Uterus (tissue), 4 donors: ENCODE measurements around the gene STAC2. TPM values are rescaled to one million over a fixed set of nuclear protein-coding genes. Genes with fewer than 3 reads are reported as not detected.

Experiments used
- DNase-seq, 2 donors: peaks; one replicate each; pipeline ENCODE4 v3.0.0-alpha.2; 2019 to 2020
- H3K27ac ChIP-seq, 2 donors: fragments of 200-600 bp; sonication (generic); 1 replicate in 1 of 2; 2 replicates in 1 of 2; pipeline ENCODE4 v1.5.1; 2016 to 2018
- H3K27me3 ChIP-seq, 2 donors: fragments of 200-600 bp; sonication (generic); one replicate each; pipeline ENCODE4 v1.5.1; 2018 to 2019; ENCODE audit warnings: control low read depth in 1 of 2
- H3K36me3 ChIP-seq, 2 donors: fragments of 200-600 bp; sonication (generic); one replicate each; pipeline ENCODE4 v1.5.1; 2019; ENCODE audit warnings: control low read depth in 1 of 2
- H3K4me1 ChIP-seq, 2 donors: fragments of 200-600 bp; sonication (generic); one replicate each; pipeline ENCODE4 v1.5.1; 2018 to 2019; ENCODE audit warnings: control low read depth in 1 of 2
- H3K4me3 ChIP-seq, 2 donors: fragments of 200-600 bp; sonication (generic); 1 replicate in 1 of 2; 2 replicates in 1 of 2; pipeline ENCODE4 v1.5.1; 2018 to 2019; ENCODE audit warnings: mild to moderate bottlenecking in 1 of 2
- H3K9me3 ChIP-seq, 2 donors: fragments of 200-600 bp; sonication (generic); one replicate each; pipeline ENCODE4 v1.5.1; 2019; ENCODE audit warnings: control low read depth in 1 of 2
- CTCF ChIP-seq, 4 experiments: fragments of 200-600 bp in 2 of 4; fragments of 450-650 bp in 2 of 4; sonication (generic) in 2 of 4; IDR thresholded peaks; one replicate each; pipeline ENCODE4 v1.5.1; 2016 to 2019; ENCODE audit warnings: antibody characterized with exemption in 4 of 4, mild to moderate bottlenecking in 2 of 4, moderate library complexity in 1 of 4
- POLR2A ChIP-seq, 2 donors: fragments of 450-650 bp; IDR thresholded peaks; one replicate each; pipeline ENCODE4 v1.6.1; 2016; ENCODE audit warnings: antibody characterized with exemption in 2 of 2, mild to moderate bottlenecking in 1 of 2, moderate library complexity in 1 of 2
- intact Hi-C: fragments of 100-400 bp; cut with DNase I; formaldehyde crosslinking; loops from one replicate; pipeline ENCODE4 v1.15.1; 2023; ENCODE audit warnings: low total_unique reads
- total RNA-seq, 4 donors: library from RNA; depleted of rRNA in 3 of 4; stranded (reverse); fragments of >200 nt in 3 of 4; gene quantifications; one replicate each; pipeline versions ENCODE4 v1.1.0 to v1.2.4, GENCODE V29; 2014 to 2023
- donor health status: DM: yes; HTN: yes; CAD: no.

Gene STAC2
- total RNA-seq, 4 donors from 2014 or later: 0.59 to 14.4 (median 1.1) TPM

GRCh38 chr17:39244016-39244599 is 18.4 kb upstream of the STAC2 start:
- H3K4me3 ChIP-seq: no peak overlapping the region
- no peak overlapping the region for H3K27ac ChIP-seq
- TF ChIP-seq CTCF (IDR thresholded peaks at IDR 0.05) (no peak), POLR2A (IDR thresholded peaks at IDR 0.05) (no peak)
- no peaks in the 10 kb centered on the region for H3K4me1 ChIP-seq
- H3K9me3 ChIP-seq: no peaks in the 10 kb centered on the region
- DNase-seq: no peak
- H3K27me3 ChIP-seq: no peaks in the 10 kb centered on the region
- intact Hi-C loops: loop anchor here (10.0 kb wide), 1 partner anchor 259 kb away; no protein-coding TSS in a partner anchor
- no peaks in the 10 kb centered on the region for H3K36me3 ChIP-seq

GRCh38 chr17:39243155-39243554 is 17.4 kb upstream of the STAC2 start:
- Histone ChIP-seq H3K27ac (no peak overlapping the region), H3K4me1 (no peaks in the 10 kb centered on the region), H3K36me3 (no peaks in the 10 kb centered on the region), H3K27me3 (no peaks in the 10 kb centered on the region), H3K9me3 (no peaks in the 10 kb centered on the region), H3K4me3 (no peak overlapping the region)
- intact Hi-C loops: loop anchor here (10.0 kb wide), 1 partner anchor 258 kb away; no protein-coding TSS in a partner anchor
- TF ChIP-seq CTCF (IDR thresholded peaks at IDR 0.05) (no peak), POLR2A (IDR thresholded peaks at IDR 0.05) (no peak)
- DNase-seq: no peak

GRCh38 chr17:39240631-39241030 is 14.9 kb upstream of the STAC2 start:
- Histone ChIP-seq H3K4me1 (no peaks in the 10 kb centered on the region), H3K9me3 (no peaks in the 10 kb centered on the region), H3K27ac (no peak overlapping the region), H3K36me3 (no peaks in the 10 kb centered on the region), H3K27me3 (no peaks in the 10 kb centered on the region), H3K4me3 (no peak overlapping the region)
- DNase-seq: no peak
- TF ChIP-seq CTCF (IDR thresholded peaks at IDR 0.05): no peak
- TF ChIP-seq POLR2A (IDR thresholded peaks at IDR 0.05): no peak
- intact Hi-C loops: loop anchor here (10.0 kb wide), 1 partner anchor 256 kb away; no protein-coding TSS in a partner anchor

- Histone ChIP-seq H3K9me3 (no peaks in the 10 kb centered on the region), H3K4me1 (no peaks in the 10 kb centered on the region), H3K27ac (no peak overlapping the region), H3K27me3 (no peaks in the 10 kb centered on the region), H3K4me3 (no peak overlapping the region), H3K36me3 (no peaks in the 10 kb centered on the region)
- peak in 2 of 4 experiments; percentile 21 to 29 for TF ChIP-seq CTCF (IDR thresholded peaks at IDR 0.05)
- no peak for TF ChIP-seq POLR2A (IDR thresholded peaks at IDR 0.05)
- no peak for DNase-seq
- intact Hi-C loops: loop anchor here (10.0 kb wide), 1 partner anchor 255 kb away; no protein-coding TSS in a partner anchor
Measured at GRCh38 chr17:39239640-39240314, 14.0 kb upstream of the STAC2 start.

GRCh38 chr17:39238311-39238972 is 12.7 kb upstream of the STAC2 start:
- TF ChIP-seq CTCF (IDR thresholded peaks at IDR 0.05) (no peak), POLR2A (IDR thresholded peaks at IDR 0.05) (no peak)
- no peaks in the 10 kb centered on the region for H3K36me3 ChIP-seq
- no peak overlapping the region for H3K4me3 ChIP-seq
- H3K27ac ChIP-seq: no peak overlapping the region
- no peaks in the 10 kb centered on the region for H3K27me3 ChIP-seq
- DNase-seq: no peak
- intact Hi-C loops: no loop called here
- H3K4me1 ChIP-seq: no peaks in the 10 kb centered on the region
- no peaks in the 10 kb centered on the region for H3K9me3 ChIP-seq
